ENCODE results near the gene APMAP.

DNA sequence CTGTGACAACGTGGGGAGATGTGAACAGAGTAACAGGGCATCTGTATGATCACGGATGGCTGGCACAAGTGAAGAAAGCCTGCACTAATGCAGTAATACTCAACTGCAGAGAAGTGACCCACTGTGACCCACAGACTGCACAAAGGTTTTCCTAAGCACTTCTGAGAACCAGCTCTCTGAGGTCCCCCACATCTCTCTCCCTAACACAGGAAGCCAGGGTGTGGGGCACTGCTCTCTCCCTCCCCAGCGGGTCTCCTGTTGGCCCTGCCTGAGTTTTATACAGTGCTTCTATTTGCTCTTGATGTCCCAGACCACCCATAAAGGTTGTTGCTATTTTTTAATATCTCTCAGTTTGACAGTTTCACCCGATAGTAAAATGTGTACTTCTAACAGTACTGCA, 11.3 kb downstream of the APMAP start:
- no peak for TF ChIP-seq POLR2A (IDR thresholded peaks at IDR 0.05)
- TF ChIP-seq, protein P1, sequence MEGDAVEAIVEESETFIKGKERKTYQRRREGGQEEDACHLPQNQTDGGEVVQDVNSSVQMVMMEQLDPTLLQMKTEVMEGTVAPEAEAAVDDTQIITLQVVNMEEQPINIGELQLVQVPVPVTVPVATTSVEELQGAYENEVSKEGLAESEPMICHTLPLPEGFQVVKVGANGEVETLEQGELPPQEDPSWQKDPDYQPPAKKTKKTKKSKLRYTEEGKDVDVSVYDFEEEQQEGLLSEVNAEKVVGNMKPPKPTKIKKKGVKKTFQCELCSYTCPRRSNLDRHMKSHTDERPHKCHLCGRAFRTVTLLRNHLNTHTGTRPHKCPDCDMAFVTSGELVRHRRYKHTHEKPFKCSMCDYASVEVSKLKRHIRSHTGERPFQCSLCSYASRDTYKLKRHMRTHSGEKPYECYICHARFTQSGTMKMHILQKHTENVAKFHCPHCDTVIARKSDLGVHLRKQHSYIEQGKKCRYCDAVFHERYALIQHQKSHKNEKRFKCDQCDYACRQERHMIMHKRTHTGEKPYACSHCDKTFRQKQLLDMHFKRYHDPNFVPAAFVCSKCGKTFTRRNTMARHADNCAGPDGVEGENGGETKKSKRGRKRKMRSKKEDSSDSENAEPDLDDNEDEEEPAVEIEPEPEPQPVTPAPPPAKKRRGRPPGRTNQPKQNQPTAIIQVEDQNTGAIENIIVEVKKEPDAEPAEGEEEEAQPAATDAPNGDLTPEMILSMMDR (IDR thresholded peaks at IDR 0.05) = no peak
- no peak for TF ChIP-seq EP300 (IDR thresholded peaks at IDR 0.05)

Data from tibial nerve (tissue), 4 donors.